Activated naive CD8-positive, alpha-beta T cell (primary cell): ENCODE results near the gene RASA3.

Experiments used
- H3K27ac Mint-ChIP-seq: one replicate; pipeline ENCODE4 v1.8.0; 2021; ENCODE audit warnings: mixed read lengths
- H3K27me3 Mint-ChIP-seq: one replicate; pipeline ENCODE4 v1.8.0; 2021; ENCODE audit warnings: mixed read lengths
- H3K36me3 Mint-ChIP-seq: one replicate; pipeline ENCODE4 v1.8.0; 2021; ENCODE audit warnings: mixed read lengths
- H3K4me1 Mint-ChIP-seq: one replicate; pipeline ENCODE4 v1.8.0; 2021; ENCODE audit warnings: low read depth, mixed read lengths
- H3K4me3 Mint-ChIP-seq: one replicate; pipeline ENCODE4 v1.8.0; 2021; ENCODE audit warnings: mild to moderate bottlenecking, mixed read lengths
- H3K9me3 Mint-ChIP-seq: one replicate; pipeline ENCODE4 v1.8.0; 2021; ENCODE audit warnings: low read depth, mixed read lengths

RASA3 gene

DNA sequence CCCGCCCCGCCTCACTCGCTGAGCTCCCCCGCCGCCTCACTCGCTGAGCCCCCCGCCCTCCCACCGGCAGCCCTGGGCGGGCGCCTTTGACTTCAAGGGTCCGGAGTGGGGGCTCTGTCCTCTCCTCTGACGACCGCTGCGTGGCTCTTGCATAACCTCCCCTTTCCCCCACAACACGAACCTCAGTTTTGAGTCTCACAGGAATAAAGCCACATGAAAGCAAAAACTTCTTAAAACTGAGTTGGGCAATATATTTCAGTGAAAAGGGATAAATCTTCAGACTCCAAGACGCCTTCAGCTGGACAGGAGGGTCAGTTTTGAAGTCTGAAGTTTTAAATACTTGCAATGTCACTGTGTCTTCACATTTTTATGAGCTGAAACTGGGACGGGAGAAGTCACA lies 87.9 kb downstream of the RASA3 start:
- peaks cover 49% of the 10 kb centered on the region for H3K4me1 Mint-ChIP-seq
- H3K4me3 Mint-ChIP-seq: no peak overlapping the region
- no peaks in the 10 kb centered on the region for H3K9me3 Mint-ChIP-seq
- peak overlapping the region; percentile 89 for H3K27ac Mint-ChIP-seq
- no peaks in the 10 kb centered on the region for H3K36me3 Mint-ChIP-seq
- H3K27me3 Mint-ChIP-seq: no peaks in the 10 kb centered on the region

DNA sequence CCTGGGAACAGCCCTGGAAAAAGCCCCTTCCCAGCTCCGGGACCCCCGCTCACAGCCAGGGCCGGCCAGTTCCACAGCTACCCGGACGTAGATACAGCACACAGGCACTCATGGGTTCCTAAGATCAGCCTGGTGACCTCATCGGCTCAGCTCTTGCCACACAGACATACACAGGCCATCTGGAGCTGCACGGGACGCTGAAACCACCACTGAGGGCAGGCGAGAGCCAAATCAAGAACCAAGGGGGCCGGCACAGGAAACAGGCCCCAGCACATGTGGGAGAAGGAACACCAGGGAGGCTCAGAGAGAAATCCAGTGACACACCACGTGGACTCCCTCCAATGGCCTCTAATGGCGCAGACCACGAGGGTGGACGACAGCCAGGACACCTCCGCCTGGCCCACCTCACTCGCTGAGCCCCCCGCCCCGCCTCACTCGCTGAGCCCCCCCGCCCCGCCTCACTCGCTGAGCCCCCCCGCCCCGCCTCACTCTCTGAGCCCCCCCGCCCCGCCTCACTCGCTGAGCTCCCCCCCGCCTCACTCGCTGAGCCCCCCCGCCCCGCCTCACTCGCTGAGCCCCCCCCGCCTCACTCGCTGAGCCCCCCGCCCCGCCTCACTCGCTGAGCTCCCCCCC lies 88.9 kb downstream of the RASA3 start:
- Mint-ChIP-seq H3K9me3 (no peaks in the 10 kb centered on the region), H3K27ac (peak overlapping the region; percentile 88), H3K4me1 (peaks cover 42% of the 10 kb centered on the region), H3K36me3 (no peaks in the 10 kb centered on the region), H3K4me3 (no peak overlapping the region), H3K27me3 (no peaks in the 10 kb centered on the region)

DNA sequence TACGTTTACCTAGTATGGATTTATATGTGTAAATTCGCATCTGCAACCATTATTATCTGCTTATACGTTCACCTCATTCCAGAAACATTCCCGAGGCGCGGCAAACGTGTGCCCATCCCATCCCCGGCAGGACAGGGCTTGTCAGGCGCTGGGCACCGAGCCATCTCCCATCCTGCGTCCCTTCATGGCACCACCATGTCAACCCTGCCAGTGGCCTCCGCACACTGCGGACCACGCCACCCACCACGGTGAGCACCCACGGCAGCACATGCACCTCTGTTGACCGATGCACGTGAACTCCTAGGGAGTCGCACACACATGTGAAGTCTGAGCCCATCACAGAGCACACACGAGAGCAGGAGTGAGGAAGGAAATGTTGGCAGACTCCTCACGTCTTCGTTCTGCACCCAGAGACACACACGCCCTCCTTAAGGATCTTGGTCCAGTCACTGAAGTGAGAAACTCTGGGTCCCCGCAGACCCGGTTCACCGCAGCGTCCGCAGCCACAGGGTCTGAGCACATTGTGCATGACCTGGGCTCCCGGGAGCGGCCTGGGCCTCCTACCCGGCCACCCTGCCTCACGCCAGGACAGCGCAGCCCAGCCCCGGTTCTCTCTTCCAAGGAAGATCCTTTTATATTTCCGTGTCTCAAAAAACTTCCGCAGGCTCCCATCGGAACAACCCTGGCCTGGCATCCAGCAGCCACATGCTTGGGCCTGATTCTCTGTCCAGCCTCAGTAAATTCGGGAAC lies 90.2 kb downstream of the RASA3 start:
- H3K4me3 Mint-ChIP-seq: no peak overlapping the region
- H3K9me3 Mint-ChIP-seq: no peaks in the 10 kb centered on the region
- peaks cover 41% of the 10 kb centered on the region for H3K4me1 Mint-ChIP-seq
- no peaks in the 10 kb centered on the region for H3K36me3 Mint-ChIP-seq
- no peaks in the 10 kb centered on the region for H3K27me3 Mint-ChIP-seq
- peak overlapping the region; percentile 88 for H3K27ac Mint-ChIP-seq

DNA sequence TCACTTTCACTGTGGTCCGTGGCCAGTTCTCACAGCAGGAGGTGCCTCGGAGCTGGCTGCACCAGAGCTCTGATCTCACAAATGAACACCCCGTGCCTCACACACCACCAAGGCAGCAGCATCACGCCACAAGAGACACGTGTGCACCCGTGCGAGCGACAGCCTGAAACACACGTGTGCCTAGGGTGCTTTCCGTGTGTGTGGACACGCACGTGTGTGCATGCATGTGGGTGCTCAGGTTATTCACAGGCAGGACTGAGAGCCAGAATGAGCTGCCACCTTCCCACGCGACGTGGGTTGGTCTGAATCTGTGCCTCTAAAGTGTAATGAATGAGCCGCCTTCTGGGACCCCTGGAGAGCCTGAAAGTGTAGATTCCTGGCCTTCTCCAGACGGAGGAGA lies 90.9 kb downstream of the RASA3 start:
- Mint-ChIP-seq H3K27me3 (no peaks in the 10 kb centered on the region), H3K9me3 (no peaks in the 10 kb centered on the region), H3K4me3 (no peak overlapping the region), H3K27ac (peak overlapping the region; percentile 54), H3K4me1 (peaks cover 37% of the 10 kb centered on the region), H3K36me3 (no peaks in the 10 kb centered on the region)

DNA sequence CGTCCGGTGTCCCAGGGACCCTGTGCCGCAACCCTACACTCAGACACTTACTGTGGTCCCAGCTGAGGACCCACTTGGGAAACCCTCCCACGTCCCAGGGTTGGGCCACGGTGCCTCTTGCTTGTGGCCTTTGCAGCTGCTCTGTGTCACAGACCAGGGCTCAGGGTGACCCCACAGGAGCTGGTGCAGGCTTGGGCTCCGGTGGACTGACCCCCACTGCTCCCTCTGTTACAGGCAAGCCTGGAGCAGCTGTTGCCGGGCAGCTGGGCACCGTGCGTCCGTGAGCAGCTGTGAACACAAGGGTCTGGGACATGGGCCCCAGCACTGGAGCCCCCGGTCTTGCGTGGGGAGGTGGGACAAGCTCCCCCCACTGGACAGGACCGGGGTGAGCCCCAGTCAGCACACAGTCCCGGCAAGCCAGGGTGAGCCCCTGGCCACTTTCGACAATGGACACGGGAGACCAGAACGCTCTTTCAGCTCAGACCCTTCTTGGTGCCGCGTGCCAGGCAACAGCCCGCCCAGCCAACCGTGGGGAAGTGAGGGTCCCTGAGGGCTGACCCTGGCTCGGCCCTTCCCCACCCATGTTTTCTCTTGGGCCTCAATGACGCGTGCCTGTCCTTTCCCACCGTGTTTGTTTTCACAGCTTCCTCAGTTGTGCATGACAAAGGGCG lies 92.8 kb downstream of the RASA3 start:
- H3K4me1 Mint-ChIP-seq: peaks cover 22% of the 10 kb centered on the region
- no peaks in the 10 kb centered on the region for H3K36me3 Mint-ChIP-seq
- peak overlapping the region; percentile 41 for H3K27ac Mint-ChIP-seq
- H3K4me3 Mint-ChIP-seq: no peak overlapping the region
- no peaks in the 10 kb centered on the region for H3K27me3 Mint-ChIP-seq
- H3K9me3 Mint-ChIP-seq: no peaks in the 10 kb centered on the region

DNA sequence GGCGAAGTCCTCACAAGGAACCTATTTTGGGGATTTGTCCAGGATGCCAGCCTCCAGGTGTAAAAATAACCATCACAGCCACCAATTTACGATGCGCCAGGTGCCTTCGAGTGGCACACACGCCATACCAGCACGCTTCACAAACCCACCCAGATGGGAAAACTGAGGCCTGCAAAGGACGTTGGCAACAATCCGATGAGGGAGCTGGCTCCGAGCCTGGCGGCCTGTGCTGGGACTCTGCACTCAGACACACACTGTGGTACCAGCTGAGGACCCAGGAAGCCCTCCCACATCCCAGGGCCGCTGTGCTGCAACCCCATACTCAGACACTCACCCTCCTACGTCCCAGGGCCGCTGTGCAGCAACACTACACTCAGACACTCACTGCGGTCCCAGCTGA lies 93.5 kb downstream of the RASA3 start:
- H3K4me3 Mint-ChIP-seq: no peak overlapping the region
- peaks cover 22% of the 10 kb centered on the region for H3K4me1 Mint-ChIP-seq
- H3K36me3 Mint-ChIP-seq: no peaks in the 10 kb centered on the region
- no peaks in the 10 kb centered on the region for H3K9me3 Mint-ChIP-seq
- H3K27ac Mint-ChIP-seq: peak overlapping the region; percentile 28
- H3K27me3 Mint-ChIP-seq: no peaks in the 10 kb centered on the region

DNA sequence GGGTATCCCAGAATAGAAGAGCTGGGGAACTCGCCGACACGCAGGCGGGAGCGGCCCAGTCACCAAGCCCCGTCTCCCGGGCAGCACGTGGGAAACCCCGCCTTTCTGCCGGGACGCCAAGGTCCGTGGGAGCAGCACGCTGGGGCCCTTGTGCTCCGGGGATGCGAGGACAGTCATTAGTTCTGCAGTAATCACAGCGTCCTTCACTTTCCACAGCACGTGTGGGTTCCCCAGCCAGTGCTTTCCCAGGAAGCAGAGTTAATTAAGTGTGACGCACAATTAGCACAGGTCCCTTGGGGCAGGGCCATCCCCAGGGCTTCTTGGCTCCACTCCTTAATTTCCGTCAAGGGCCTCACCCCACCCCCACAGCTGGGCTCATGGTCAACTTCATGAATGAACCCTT lies 94.2 kb downstream of the RASA3 start:
- peaks cover 19% of the 10 kb centered on the region for H3K4me1 Mint-ChIP-seq
- H3K27ac Mint-ChIP-seq: no peak overlapping the region
- no peak overlapping the region for H3K4me3 Mint-ChIP-seq
- no peaks in the 10 kb centered on the region for H3K9me3 Mint-ChIP-seq
- no peaks in the 10 kb centered on the region for H3K36me3 Mint-ChIP-seq
- H3K27me3 Mint-ChIP-seq: no peaks in the 10 kb centered on the region

DNA sequence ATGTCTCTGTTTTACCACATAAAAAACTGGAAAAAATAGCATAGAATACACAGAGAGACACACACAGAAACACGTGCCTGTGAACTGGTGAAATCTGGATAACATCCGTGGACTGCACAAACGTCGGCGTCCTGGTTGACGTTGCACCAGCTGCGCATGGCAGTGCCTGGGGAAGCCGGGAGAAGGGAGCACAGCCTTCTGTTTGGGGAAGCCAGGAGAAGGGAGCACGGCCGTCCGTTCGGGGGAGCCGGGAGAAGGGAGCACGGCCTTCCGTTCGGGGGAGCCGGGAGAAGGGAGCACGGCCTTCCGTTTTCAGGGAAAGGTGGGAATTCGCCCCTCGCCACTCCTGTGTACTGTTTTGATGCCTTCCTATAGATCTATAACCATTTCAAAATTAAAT lies 94.7 kb downstream of the RASA3 start:
- Mint-ChIP-seq H3K27me3 (no peaks in the 10 kb centered on the region), H3K9me3 (no peaks in the 10 kb centered on the region), H3K4me3 (no peak overlapping the region), H3K36me3 (no peaks in the 10 kb centered on the region), H3K27ac (peak overlapping the region; percentile 52), H3K4me1 (peaks cover 15% of the 10 kb centered on the region)

DNA sequence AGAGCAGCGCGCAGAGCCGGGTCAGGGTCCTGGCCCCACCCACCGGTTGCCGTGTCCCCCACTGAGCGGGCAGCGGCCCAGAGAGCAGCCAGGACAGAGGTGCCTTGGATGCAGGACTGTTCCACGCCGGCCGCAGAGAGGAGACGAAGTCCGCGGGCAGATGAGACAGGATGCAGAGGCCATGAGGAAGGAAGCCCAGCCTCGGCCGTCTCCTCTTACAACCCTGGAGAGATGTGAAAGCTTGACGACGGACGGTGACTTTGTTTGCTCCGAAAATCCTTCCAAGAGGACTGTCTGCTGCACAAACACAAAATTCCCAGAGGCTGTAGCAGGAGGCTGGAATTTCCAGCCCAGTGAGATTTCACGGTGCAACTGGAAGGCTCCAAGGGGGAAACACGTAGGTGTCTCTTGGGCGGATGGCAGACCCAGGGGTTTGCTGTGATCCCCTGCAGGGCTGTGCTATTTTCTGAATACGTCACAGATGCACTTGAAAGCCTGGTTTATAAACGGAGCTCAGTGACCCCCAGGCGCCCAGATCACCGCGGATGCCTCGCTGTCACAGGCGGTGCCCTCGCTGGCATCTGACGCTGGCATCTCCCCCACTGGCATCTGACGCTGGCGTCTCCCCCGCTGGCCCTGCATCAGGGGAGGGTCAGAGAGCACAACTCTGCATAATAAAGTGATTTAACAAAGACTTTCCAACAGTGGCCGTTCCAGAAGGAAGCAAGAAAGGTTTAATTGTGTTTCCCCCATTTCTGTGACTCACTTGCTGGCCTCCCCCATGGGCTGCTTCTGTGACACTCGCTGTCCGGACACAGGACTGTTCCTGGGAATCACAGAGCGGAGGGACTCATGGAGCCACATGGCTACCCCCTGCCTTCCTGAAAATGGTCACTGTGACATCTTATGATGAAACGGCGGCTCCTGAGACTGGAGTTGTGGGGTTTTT lies 96.6 kb downstream of the RASA3 start:
- peaks cover 26% of the 10 kb centered on the region for H3K4me1 Mint-ChIP-seq
- no peaks in the 10 kb centered on the region for H3K36me3 Mint-ChIP-seq
- H3K9me3 Mint-ChIP-seq: no peaks in the 10 kb centered on the region
- no peaks in the 10 kb centered on the region for H3K27me3 Mint-ChIP-seq
- H3K4me3 Mint-ChIP-seq: no peak overlapping the region
- H3K27ac Mint-ChIP-seq: peak overlapping the region; percentile 66

DNA sequence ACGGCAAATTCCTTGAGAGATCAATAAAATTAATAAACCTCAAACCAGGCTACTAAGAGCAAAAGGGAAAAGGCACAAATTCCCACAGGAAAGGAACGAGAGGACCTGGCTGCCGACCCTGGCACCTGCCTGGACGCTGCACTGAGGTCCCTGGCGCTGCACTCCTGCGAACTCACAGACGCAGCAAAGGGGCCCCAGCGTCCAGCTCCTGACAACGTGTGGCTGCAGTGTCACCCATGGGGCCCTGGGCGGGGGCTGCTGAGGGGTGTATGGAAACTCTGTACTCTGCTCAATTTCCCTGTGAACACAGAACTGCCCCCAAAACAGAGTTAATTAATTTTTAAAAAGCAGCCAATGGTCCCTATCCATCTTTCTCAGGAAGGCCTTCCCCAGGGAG lies 97.2 kb downstream of the RASA3 start:
- Mint-ChIP-seq H3K36me3 (no peaks in the 10 kb centered on the region), H3K27ac (peak overlapping the region; percentile 80), H3K9me3 (no peaks in the 10 kb centered on the region), H3K27me3 (no peaks in the 10 kb centered on the region), H3K4me3 (no peak overlapping the region), H3K4me1 (peaks cover 28% of the 10 kb centered on the region)

DNA sequence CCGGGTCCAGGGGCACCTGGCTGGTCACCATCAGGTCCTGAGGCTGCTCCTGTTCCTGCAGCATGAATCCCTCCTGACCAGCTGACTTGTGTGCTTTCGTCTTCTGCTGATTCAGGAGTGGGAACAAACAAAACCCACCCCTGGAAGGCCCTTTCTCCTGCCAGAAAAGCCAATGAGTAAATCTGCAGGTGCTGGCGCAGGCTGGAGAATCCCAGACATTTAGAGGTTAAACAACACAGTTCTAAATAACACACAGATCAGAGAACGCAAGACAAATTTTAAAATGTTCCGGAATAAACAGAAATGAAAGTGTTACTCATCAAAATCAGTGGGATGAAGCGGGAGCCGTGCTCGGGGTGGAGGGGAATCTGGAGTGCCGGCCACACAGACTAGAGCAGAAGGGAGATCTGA lies 97.9 kb downstream of the RASA3 start:
- no peaks in the 10 kb centered on the region for H3K36me3 Mint-ChIP-seq
- H3K9me3 Mint-ChIP-seq: no peaks in the 10 kb centered on the region
- H3K4me3 Mint-ChIP-seq: no peak overlapping the region
- H3K27ac Mint-ChIP-seq: peak overlapping the region; percentile 59
- no peaks in the 10 kb centered on the region for H3K27me3 Mint-ChIP-seq
- peaks cover 28% of the 10 kb centered on the region for H3K4me1 Mint-ChIP-seq

DNA sequence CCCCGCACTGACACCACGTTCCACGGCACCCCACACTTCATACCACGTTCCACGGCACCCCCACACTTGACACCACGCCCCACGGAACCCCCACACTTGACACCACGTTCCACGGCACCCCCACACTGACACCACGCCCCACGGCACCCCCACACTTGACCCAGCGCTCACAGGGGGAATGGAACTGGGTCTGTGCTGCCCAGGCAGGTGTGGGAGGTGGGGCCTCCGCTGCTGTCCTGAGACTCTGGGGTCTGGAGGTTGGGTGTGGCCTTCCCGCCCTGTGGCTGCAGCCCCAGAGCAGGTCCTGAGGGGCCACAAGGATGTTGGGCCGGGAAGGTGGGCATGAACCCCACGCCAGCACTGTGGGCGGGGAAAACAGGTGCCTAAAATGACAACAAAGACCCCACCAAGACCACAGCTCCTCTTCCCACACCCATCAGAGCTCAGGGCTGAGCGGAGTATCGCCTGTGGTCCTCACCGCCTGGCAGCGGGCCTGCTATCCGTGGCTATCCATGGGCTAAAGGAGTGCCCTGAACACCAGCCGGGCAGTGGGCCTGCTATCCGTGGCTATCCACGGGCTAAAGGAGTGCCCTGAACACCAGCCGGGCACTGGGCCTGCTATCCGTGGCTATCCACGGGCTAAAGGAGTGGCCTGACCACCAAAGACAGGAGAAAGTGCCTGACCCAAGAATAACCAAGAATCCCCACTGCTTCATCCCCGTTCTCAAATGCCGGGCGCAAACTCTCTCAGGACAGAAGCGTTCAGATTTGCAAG lies 98.7 kb downstream of the RASA3 start:
- H3K4me1 Mint-ChIP-seq: peaks cover 28% of the 10 kb centered on the region

DNA sequence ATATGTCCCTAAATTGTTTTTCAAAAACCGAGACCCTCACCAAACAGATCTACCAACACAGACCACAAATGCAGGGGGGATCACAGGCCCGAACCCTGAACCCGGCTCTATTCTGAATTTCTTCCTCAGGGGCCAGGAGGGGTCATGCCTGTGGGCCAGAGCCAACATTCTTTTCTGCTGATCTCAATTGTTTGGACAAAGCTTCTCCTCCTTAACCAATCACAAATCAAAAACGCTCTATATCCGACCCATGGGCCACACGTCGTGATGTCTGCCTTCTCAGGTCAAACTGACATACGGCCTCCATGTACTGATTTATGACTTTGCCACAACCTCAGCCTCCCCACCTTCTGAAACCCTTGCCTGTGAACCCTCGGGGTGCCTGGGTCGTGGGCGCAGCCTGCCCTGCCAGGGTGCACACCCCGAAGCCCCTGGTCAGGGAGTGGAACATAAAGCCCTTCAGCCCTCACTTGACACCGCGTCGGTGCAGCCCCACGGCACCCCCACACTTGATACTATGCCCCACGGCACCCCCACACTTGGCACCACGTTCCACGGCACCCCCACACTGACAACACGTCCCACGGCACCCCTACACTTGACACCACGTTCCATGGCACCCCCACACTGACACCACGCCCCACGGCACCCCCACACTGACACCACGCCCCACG lies 100.2 kb downstream of the RASA3 start:
- Mint-ChIP-seq H3K9me3 (no peaks in the 10 kb centered on the region), H3K4me1 (peaks cover 24% of the 10 kb centered on the region), H3K27ac (peak overlapping the region; percentile 22), H3K4me3 (no peak overlapping the region), H3K27me3 (no peaks in the 10 kb centered on the region), H3K36me3 (no peaks in the 10 kb centered on the region)

More for the DNA sequence above, 98.7 kb downstream of the RASA3 start:
- Mint-ChIP-seq H3K27ac (peak overlapping the region; percentile 41), H3K36me3 (no peaks in the 10 kb centered on the region), H3K4me3 (no peak overlapping the region), H3K9me3 (no peaks in the 10 kb centered on the region), H3K27me3 (no peaks in the 10 kb centered on the region)

DNA sequence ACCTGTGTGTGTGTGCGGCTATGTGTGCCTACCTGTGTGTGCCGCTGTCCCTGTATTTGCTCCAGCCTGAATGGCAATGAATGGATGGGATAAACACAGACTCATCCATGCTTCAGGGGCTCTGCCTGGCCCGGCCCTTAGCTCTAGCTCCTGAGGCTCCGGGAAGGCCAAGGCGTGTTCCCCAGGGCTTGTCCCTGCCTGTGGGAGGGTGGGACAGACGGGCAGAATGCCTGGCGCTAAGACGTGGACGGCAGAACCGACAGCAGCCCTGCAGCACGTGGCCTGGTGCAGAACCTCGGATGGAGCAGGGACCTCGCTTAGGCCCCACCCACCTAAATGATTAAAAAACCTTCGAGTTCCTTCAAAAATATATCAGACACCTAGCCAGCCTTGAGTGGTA lies 100.8 kb downstream of the RASA3 start:
- no peak overlapping the region for H3K4me3 Mint-ChIP-seq
- peak overlapping the region; percentile 22 for H3K27ac Mint-ChIP-seq
- H3K27me3 Mint-ChIP-seq: no peaks in the 10 kb centered on the region
- peaks cover 21% of the 10 kb centered on the region for H3K4me1 Mint-ChIP-seq
- no peaks in the 10 kb centered on the region for H3K36me3 Mint-ChIP-seq
- H3K9me3 Mint-ChIP-seq: no peaks in the 10 kb centered on the region
